ENCODE data around the gene INO80E. TPM values are rescaled to one million over a fixed set of nuclear protein-coding genes. Genes with fewer than 3 reads are reported as not detected.
"Not testable (repeated sequence)": the region's sequence is repeated elsewhere in the genome, so short reads cannot be mapped to it uniquely, and the experiment has no call there.

Gene INO80E
- total RNA-seq, 4 donors from 2014 or later, result 45.4 to 74.8 (median 55.5) TPM

GRCh38 chr16:30031477-30031918 is 35.5 kb downstream of the INO80E start:
- no peak for ATAC-seq
- H3K9me3 ChIP-seq, result no peaks in the 10 kb centered on the region
- intact Hi-C loops (cut with DNase I; ENCODE audit: low total_unique reads), result no loop called here
- in situ Hi-C loops (cut with MboI; ENCODE audit: low sequenced_read_pairs in 4 of 4), result loop anchor here in 1 of 4 donors (25.0 kb wide), 1 partner anchor 344 kb away; the partner anchor contains the start of gene QPRT
- TF ChIP-seq CTCF (IDR thresholded peaks at IDR 0.05 in 4 of 5, conservative IDR thresholded peaks at IDR 0.05 in 1 of 5), result no peak
- TF ChIP-seq POLR2A (IDR thresholded peaks at IDR 0.05), result no peak
- H3K27ac ChIP-seq, result no peak overlapping the region
- DNase-seq, result no peak
- no peaks in the 10 kb centered on the region for H3K36me3 ChIP-seq
- peak overlapping the region in 2 of 4 donors; percentile 28 for H3K4me3 ChIP-seq
- peaks cover 0 to 15% of the 10 kb centered on the region in 2 donors for H3K4me1 ChIP-seq
- peaks cover 30 to 55% (median 39%) of the 10 kb centered on the region in 3 donors for H3K27me3 ChIP-seq

GRCh38 chr16:30032083-30032819 is 36.2 kb downstream of the INO80E start:
- no peak overlapping the region for H3K27ac ChIP-seq
- no peak for TF ChIP-seq POLR2A (IDR thresholded peaks at IDR 0.05)
- TF ChIP-seq CTCF (IDR thresholded peaks at IDR 0.05 in 4 of 5, conservative IDR thresholded peaks at IDR 0.05 in 1 of 5), result peak; percentile 5 to 70 (median 52)
- ATAC-seq (peak in 1 of 2 donors; percentile 53), DNase-seq (peak in 1 of 2 donors; percentile 42)
- no peak overlapping the region for H3K4me3 ChIP-seq
- H3K9me3 ChIP-seq, result no peaks in the 10 kb centered on the region
- intact Hi-C loops (cut with DNase I; ENCODE audit: low total_unique reads) (no loop called here), in situ Hi-C loops (cut with MboI; ENCODE audit: low sequenced_read_pairs in 4 of 4) (loop anchor here in 1 of 4 donors (25.0 kb wide), 1 partner anchor 345 kb away; the partner anchor contains the start of gene QPRT)
- H3K36me3 ChIP-seq, result no peaks in the 10 kb centered on the region
- H3K27me3 ChIP-seq, result peaks cover 30 to 55% (median 39%) of the 10 kb centered on the region in 3 donors
- peaks cover 0 to 15% of the 10 kb centered on the region in 2 donors for H3K4me1 ChIP-seq

- ATAC-seq (no peak), DNase-seq (no peak)
- Histone ChIP-seq H3K4me3 (no peak overlapping the region), H3K4me1 (peaks cover 0 to 15% of the 10 kb centered on the region in 2 donors), H3K36me3 (no peaks in the 10 kb centered on the region), H3K27ac (no peak overlapping the region), H3K9me3 (no peaks in the 10 kb centered on the region), H3K27me3 (peaks cover 30 to 53% (median 39%) of the 10 kb centered on the region in 3 donors)
- intact Hi-C loops (cut with DNase I; ENCODE audit: low total_unique reads), result no loop called here
- TF ChIP-seq CTCF (IDR thresholded peaks at IDR 0.05 in 4 of 5, conservative IDR thresholded peaks at IDR 0.05 in 1 of 5), result no peak
- no peak for TF ChIP-seq POLR2A (IDR thresholded peaks at IDR 0.05)
- in situ Hi-C loops (cut with MboI; ENCODE audit: low sequenced_read_pairs in 4 of 4), result loop anchor here in 1 of 4 donors (25.0 kb wide), 1 partner anchor 346 kb away; the partner anchor contains the start of gene QPRT
Observed at GRCh38 chr16:30033270-30033669, 37.2 kb downstream of the INO80E start.

GRCh38 chr16:30040221-30040620 is 44.2 kb downstream of the INO80E start:
- Histone ChIP-seq H3K27me3 (peaks cover 0 to 5% (median 0%) of the 10 kb centered on the region in 3 donors), H3K4me3 (no peak overlapping the region), H3K4me1 (no peaks in the 10 kb centered on the region), H3K9me3 (no peaks in the 10 kb centered on the region), H3K36me3 (no peaks in the 10 kb centered on the region), H3K27ac (no peak overlapping the region)
- in situ Hi-C loops (cut with MboI; ENCODE audit: low sequenced_read_pairs in 4 of 4), result loop anchor here in 2 of 4 donors (10.0 to 25.0 kb wide), 2 partner anchors 145 to 353 kb away; partner anchors contain the start of genes CORO1A (in 1 of the 2) and QPRT (in 1 of the 2)
- intact Hi-C loops (cut with DNase I; ENCODE audit: low total_unique reads), result no loop called here
- TF ChIP-seq POLR2A (IDR thresholded peaks at IDR 0.05) (no peak), CTCF (IDR thresholded peaks at IDR 0.05 in 4 of 5, conservative IDR thresholded peaks at IDR 0.05 in 1 of 5) (no peak)
- DNase-seq, result no peak
- ATAC-seq, result no peak

- in situ Hi-C loops (cut with MboI; ENCODE audit: low sequenced_read_pairs in 4 of 4), result loop anchor here in 2 of 4 donors (10.0 to 25.0 kb wide), 2 partner anchors 144 to 353 kb away; partner anchors contain the start of genes CORO1A (in 1 of the 2) and QPRT (in 1 of the 2)
- not testable (repeated sequence) for H3K27me3 ChIP-seq, H3K36me3 ChIP-seq
Observed at GRCh38 chr16:30040690-30041089, 44.6 kb downstream of the INO80E start.

More at GRCh38 chr16:30040690-30041089, 44.6 kb downstream of the INO80E start:
- H3K9me3 ChIP-seq; H3K4me1 ChIP-seq; DNase-seq; H3K27ac ChIP-seq; H3K4me3 ChIP-seq; intact Hi-C loops (cut with DNase I; ENCODE audit: low total_unique reads); ATAC-seq: not testable (repeated sequence)

Data from gastrocnemius medialis (tissue), 4 donors.